Measurements from ENCODE around the gene PITX2. TPM values are rescaled to one million over a fixed set of nuclear protein-coding genes. Genes with fewer than 3 reads are reported as not detected.

The PITX2 gene
- total RNA-seq, 2 experiments from 2014 or later, result not detected

DNA sequence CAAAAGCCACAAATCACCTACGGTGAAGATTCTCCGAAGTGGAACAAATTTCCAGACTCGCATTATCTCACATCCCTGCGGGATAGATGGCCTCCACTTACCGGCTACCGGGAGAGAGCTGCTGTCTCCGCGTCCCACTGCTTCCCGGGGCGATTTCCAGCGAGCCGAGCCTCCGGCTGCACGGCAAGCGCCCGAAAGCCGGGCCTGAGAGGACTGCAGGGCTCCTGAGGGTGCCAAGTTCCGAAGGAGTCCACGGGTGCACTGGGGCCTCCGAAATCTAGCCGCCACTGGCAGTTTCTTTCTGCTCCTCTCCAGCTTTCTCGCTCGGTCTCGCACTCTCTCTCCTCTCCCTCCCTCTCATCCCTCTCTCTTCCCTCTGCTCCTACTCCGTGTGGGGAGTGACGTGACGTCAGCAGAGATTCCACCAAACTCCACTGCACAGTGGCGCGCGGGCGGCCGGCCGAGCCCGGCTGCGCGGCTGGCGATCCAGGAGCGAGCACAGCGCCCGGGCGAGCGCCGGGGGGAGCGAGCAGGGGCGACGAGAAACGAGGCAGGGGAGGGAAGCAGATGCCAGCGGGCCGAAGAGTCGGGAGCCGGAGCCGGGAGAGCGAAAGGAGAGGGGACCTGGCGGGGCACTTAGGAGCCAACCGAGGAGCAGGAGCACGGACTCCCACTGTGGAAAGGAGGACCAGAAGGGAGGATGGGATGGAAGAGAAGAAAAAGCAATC, 14.0 kb upstream of the PITX2 start:
- H3K9me3 Mint-ChIP-seq, result peaks cover 7% of the 10 kb centered on the region
- no peak for ATAC-seq (ENCODE audit: poor library complexity)

DNA sequence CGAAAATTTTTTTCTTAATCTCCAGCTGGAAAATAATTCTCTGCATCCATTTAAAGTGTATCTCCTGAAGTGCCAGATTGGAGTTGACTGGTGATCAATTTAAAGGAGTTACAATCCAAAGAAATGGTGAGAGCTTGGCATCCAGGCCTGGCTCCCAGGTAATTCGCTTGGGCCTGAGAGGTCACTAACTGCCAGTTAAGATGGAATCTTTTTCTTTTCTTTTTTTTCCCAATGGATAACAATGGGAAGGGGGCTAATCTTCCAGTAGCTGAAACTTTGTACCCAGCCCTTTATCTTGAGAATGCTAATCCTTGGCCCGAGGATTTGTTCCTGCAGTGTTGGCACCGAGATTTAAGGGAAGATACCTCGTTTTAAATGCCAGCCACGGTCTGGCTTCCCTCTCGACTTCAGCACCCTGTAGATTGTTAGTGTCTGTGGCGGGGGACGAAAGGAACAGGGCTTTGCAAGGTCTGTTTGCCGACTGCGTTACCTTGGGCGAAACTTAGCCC, 13.3 kb upstream of the PITX2 start:
- peaks cover 7% of the 10 kb centered on the region for H3K9me3 Mint-ChIP-seq
- intact Hi-C loops (cut with DNase I, micrococcal nuclease), result no loop called here

More for the DNA sequence above, 14.0 kb upstream of the PITX2 start:
- DNase-seq, result no peak
- peaks cover 15% of the 10 kb centered on the region for H3K4me1 Mint-ChIP-seq (ENCODE audit: low read depth)
- H3K9me3 ChIP-seq (ENCODE audit: control insufficient read depth in 1 of 2, insufficient read depth in 1 of 2, low read length in 2 of 2), result peaks cover 12 to 55% of the 10 kb centered on the region in 2 experiments
- H3K27ac ChIP-seq (ENCODE audit: low read depth in 1 of 2, low read length in 2 of 2), result no peak overlapping the region
- no peak overlapping the region for H3K27ac Mint-ChIP-seq
- H3K27me3 Mint-ChIP-seq, result peaks cover 87% of the 10 kb centered on the region
- no peak for TF ChIP-seq CTCF (IDR thresholded peaks at IDR 0.05)
- intact Hi-C loops (cut with DNase I, micrococcal nuclease), result no loop called here
- H3K36me3 ChIP-seq (ENCODE audit: insufficient read depth, low read length), result no peaks in the 10 kb centered on the region
- ChIA-PET CTCF (no interaction called here), POLR2A (no interaction called here)
- peaks cover 4% of the 10 kb centered on the region for H3K36me3 Mint-ChIP-seq (ENCODE audit: low read depth)
- no peak overlapping the region for H3K4me3 Mint-ChIP-seq
- H3K4me1 ChIP-seq (ENCODE audit: insufficient read depth, low read length), result peaks cover 10% of the 10 kb centered on the region
- H3K27me3 ChIP-seq (ENCODE audit: control insufficient read depth in 1 of 2, insufficient read depth in 2 of 2, low read length in 2 of 2), result peaks cover 92 to 98% of the 10 kb centered on the region in 2 experiments
- H3K4me3 ChIP-seq (ENCODE audit: low read length), result no peak overlapping the region

DNA sequence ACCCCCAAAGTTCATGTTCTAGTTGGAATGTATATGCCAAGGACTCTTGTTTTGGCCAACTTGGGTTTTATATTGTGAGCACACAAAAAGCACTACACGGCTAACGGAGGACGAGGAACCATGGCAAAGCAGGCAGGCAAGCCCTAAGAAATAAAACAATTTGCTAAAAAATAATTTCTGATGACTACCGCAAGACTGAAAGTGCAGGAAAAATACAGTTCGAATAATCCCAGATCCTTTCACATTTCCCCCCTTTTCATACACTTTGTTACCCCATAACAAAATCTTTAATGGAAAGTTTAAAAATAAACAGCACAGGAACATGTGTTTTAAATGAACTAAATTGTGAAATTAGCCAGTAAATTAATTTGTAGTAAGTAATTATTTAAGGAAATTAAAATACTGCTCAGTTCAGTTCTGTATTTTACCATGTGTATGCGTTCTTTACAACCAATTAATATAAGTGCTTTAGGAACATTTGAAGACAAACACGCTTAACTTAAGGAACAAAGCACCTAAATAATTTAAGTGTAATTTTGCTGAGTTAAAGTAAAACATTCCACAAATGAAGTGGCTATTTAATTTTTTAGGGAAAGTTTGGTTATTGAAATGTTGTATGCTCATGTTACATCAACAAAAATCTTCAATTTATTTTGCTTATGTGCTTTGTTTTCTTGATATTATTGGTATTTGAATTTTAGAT, 12.4 kb upstream of the PITX2 start:
- H3K27me3 ChIP-seq (ENCODE audit: control insufficient read depth in 1 of 2, insufficient read depth in 2 of 2, low read length in 2 of 2), result peaks cover 91 to 97% of the 10 kb centered on the region in 2 experiments
- CTCF ChIA-PET, result no interaction called here

More for the DNA sequence above, 13.3 kb upstream of the PITX2 start:
- H3K4me1 Mint-ChIP-seq (ENCODE audit: low read depth), result peaks cover 19% of the 10 kb centered on the region
- H3K27ac ChIP-seq (ENCODE audit: low read depth in 1 of 2, low read length in 2 of 2), result no peak overlapping the region
- peaks cover 87% of the 10 kb centered on the region for H3K27me3 Mint-ChIP-seq
- peaks cover 92 to 98% of the 10 kb centered on the region in 2 experiments for H3K27me3 ChIP-seq (ENCODE audit: control insufficient read depth in 1 of 2, insufficient read depth in 2 of 2, low read length in 2 of 2)
- H3K36me3 Mint-ChIP-seq (ENCODE audit: low read depth), result peaks cover 4% of the 10 kb centered on the region
- H3K27ac Mint-ChIP-seq, result no peak overlapping the region
- CTCF ChIA-PET, result no interaction called here
- H3K9me3 ChIP-seq (ENCODE audit: control insufficient read depth in 1 of 2, insufficient read depth in 1 of 2, low read length in 2 of 2), result peaks cover 12 to 55% of the 10 kb centered on the region in 2 experiments
- POLR2A ChIA-PET, result no interaction called here
- H3K4me3 Mint-ChIP-seq, result no peak overlapping the region
- peaks cover 14% of the 10 kb centered on the region for H3K4me1 ChIP-seq (ENCODE audit: insufficient read depth, low read length)
- TF ChIP-seq CTCF (IDR thresholded peaks at IDR 0.05), result no peak
- no peak for ATAC-seq (ENCODE audit: poor library complexity)
- no peaks in the 10 kb centered on the region for H3K36me3 ChIP-seq (ENCODE audit: insufficient read depth, low read length)
- DNase-seq, result no peak
- H3K4me3 ChIP-seq (ENCODE audit: low read length), result no peak overlapping the region

More for the DNA sequence above, 12.4 kb upstream of the PITX2 start:
- ATAC-seq (ENCODE audit: poor library complexity) (no peak), DNase-seq (no peak)
- Histone ChIP-seq H3K4me1 (ENCODE audit: insufficient read depth, low read length) (peaks cover 14% of the 10 kb centered on the region), H3K9me3 (ENCODE audit: control insufficient read depth in 1 of 2, insufficient read depth in 1 of 2, low read length in 2 of 2) (peaks cover 12 to 61% of the 10 kb centered on the region in 2 experiments), H3K27ac (ENCODE audit: low read depth in 1 of 2, low read length in 2 of 2) (no peak overlapping the region), H3K4me3 (ENCODE audit: low read length) (no peak overlapping the region), H3K36me3 (ENCODE audit: insufficient read depth, low read length) (no peaks in the 10 kb centered on the region)
- Mint-ChIP-seq H3K27me3 (peaks cover 87% of the 10 kb centered on the region), H3K4me1 (ENCODE audit: low read depth) (peaks cover 28% of the 10 kb centered on the region), H3K36me3 (ENCODE audit: low read depth) (peaks cover 4% of the 10 kb centered on the region), H3K4me3 (no peak overlapping the region), H3K27ac (no peak overlapping the region), H3K9me3 (peaks cover 7% of the 10 kb centered on the region)
- POLR2A ChIA-PET, result no interaction called here
- intact Hi-C loops (cut with DNase I, micrococcal nuclease), result no loop called here
- TF ChIP-seq CTCF (IDR thresholded peaks at IDR 0.05), result no peak
